Mononuclear cell (primary cell): Measurements from ENCODE around the gene SORCS2. TPM values are rescaled to one million over a fixed set of nuclear protein-coding genes. Genes with fewer than 3 reads are reported as not detected.
"Not testable (repeated sequence)": the region's sequence is repeated elsewhere in the genome, so short reads cannot be mapped to it uniquely, and the experiment has no call there.

Source experiments
- H3K27me3 ChIP-seq: 2 replicates; pipeline ENCODE4 v1.6.0; 2011; ENCODE audit warnings: low read length, control low read depth; ENCODE audit not compliant: insufficient read depth
- H3K4me1 ChIP-seq: 2 replicates; pipeline ENCODE4 v1.5.1; 2011; ENCODE audit warnings: mild to moderate bottlenecking, low read length, control low read depth; ENCODE audit not compliant: insufficient read depth
- H3K4me3 ChIP-seq: 2 replicates; pipeline ENCODE4 v1.5.1; 2011; ENCODE audit warnings: mild to moderate bottlenecking, low read length, moderate library complexity
- H3K9me3 ChIP-seq: 2 replicates; pipeline ENCODE4 v1.5.1; 2011; ENCODE audit warnings: low read depth, mild to moderate bottlenecking, control low read depth, low read length
- total RNA-seq: library from RNA; depleted of rRNA; stranded (reverse); fragments of >200 nt; gene quantifications from one replicate; pipeline ENCODE4 v1.2.3, GENCODE V29; 2012

SORCS2 gene
- total RNA-seq, 1 donor = 0.10 TPM

DNA sequence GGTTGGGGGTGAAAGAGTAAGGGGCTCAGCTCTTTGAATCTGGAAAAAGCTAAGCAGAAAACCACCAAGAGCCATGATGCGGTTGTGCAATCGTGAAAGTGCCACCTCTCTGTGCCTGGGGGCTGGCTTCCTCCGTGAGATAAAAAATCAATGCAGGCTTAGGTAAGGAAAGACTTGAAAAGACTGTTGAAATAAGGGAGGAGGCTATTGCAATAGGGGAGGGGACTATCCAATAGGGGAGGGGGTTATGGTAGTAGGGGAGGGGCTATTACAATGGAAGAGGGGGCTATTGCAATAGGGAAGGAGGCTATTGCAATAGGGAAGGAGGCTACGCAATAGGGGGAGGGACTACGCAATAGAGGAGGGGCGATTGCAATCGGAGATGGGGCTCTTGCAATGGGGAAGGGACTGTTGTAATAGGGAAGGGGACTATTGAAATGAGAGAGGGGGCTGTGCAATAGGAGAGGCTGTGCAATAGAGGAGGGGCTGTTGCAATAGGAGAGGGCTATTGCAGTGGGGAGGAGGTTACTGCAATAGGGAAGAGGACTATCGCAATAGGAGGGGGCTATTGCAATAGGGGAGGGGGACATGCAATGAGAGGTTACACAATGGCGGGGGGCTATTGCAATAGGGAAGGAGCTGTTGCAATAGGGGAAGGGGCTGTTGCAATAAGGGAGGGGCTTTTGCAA lies 404.7 kb downstream of the SORCS2 start:
- Histone ChIP-seq H3K27me3 (no peaks in the 10 kb centered on the region), H3K4me3 (no peak overlapping the region), H3K9me3 (no peaks in the 10 kb centered on the region)

GRCh38 chr4:7598939-7599790 lies 406.8 kb downstream of the SORCS2 start:
- peaks cover 7% of the 10 kb centered on the region for H3K4me1 ChIP-seq
- H3K4me3 ChIP-seq = no peak overlapping the region
- H3K27me3 ChIP-seq = no peaks in the 10 kb centered on the region
- H3K9me3 ChIP-seq = no peaks in the 10 kb centered on the region

More for the DNA sequence above, 404.7 kb downstream of the SORCS2 start:
- H3K4me1 ChIP-seq = peaks cover 7% of the 10 kb centered on the region

- H3K9me3 ChIP-seq = no peaks in the 10 kb centered on the region
- no peaks in the 10 kb centered on the region for H3K27me3 ChIP-seq
- H3K4me3 ChIP-seq = no peak overlapping the region
- peaks cover 7% of the 10 kb centered on the region for H3K4me1 ChIP-seq
Measured at GRCh38 chr4:7600247-7600646, 407.9 kb downstream of the SORCS2 start.

DNA sequence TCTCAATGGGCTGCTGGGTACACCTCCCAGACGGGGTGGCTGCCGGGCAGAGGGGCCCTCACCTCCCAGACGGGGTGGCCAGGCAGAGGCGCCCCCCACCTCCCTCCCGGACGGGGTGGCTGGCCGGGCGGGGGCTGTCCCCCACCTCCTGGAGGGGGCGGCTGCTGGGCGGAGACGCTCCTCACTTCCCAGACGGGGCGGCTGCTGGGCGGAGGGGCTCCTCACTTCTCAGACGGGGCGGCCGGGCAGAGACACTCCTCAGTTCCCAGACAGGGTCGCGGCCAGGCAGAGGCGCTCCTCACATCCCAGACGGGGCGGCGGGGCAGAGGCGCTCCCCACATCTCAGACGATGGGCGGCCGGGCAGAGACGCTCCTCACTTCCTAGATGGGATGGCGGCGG lies 409.8 kb downstream of the SORCS2 start:
- not testable (repeated sequence) for H3K4me3 ChIP-seq, H3K9me3 ChIP-seq, H3K4me1 ChIP-seq, H3K27me3 ChIP-seq

- no peaks in the 10 kb centered on the region for H3K4me1 ChIP-seq
- H3K27me3 ChIP-seq = no peaks in the 10 kb centered on the region
- H3K9me3 ChIP-seq = no peaks in the 10 kb centered on the region
- no peak overlapping the region for H3K4me3 ChIP-seq
Measured at GRCh38 chr4:7607156-7607910, 415.0 kb downstream of the SORCS2 start.

DNA sequence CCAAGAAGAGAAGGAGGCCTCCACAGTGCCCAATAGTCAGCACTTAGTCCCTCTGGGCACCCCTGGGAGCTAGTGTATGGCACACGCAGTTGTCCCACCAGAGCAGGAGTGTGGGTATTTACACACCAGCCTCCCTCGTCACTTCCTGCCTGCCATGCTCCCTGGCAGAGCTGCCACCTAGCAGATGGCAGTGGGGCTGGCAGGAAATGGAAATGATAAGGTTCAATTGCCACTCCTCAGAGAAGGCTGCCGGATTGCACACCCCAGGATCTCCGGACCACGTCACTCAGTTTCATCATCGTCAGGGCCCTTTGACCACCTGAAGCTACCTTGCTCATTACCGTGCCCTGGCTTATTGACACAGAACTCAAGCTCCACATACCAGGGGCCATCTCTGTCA lies 415.7 kb downstream of the SORCS2 start:
- no peaks in the 10 kb centered on the region for H3K4me1 ChIP-seq
- no peak overlapping the region for H3K4me3 ChIP-seq
- H3K9me3 ChIP-seq = no peaks in the 10 kb centered on the region
- no peaks in the 10 kb centered on the region for H3K27me3 ChIP-seq

DNA sequence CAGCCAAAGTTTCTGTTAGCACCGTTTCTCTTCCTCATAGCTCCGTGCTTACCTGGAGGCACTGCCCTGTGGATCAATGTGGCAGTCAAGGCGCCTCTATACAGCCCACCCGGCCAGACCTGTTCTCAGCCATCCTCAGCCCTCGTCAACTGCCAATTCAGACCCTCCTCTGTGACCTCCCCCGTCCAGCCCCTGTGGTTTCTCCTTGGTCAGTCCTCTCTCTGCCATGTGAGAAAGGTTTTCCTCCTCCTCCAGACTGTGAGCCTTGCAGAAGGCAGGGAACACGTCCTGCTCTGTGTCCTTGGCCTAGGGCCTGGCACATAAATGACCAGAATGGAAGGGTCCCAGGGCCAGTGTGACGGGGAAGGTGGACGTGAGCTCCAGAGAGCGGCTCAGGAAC lies 417.0 kb downstream of the SORCS2 start:
- Histone ChIP-seq H3K4me1 (no peaks in the 10 kb centered on the region), H3K9me3 (no peaks in the 10 kb centered on the region), H3K27me3 (no peaks in the 10 kb centered on the region), H3K4me3 (no peak overlapping the region)

DNA sequence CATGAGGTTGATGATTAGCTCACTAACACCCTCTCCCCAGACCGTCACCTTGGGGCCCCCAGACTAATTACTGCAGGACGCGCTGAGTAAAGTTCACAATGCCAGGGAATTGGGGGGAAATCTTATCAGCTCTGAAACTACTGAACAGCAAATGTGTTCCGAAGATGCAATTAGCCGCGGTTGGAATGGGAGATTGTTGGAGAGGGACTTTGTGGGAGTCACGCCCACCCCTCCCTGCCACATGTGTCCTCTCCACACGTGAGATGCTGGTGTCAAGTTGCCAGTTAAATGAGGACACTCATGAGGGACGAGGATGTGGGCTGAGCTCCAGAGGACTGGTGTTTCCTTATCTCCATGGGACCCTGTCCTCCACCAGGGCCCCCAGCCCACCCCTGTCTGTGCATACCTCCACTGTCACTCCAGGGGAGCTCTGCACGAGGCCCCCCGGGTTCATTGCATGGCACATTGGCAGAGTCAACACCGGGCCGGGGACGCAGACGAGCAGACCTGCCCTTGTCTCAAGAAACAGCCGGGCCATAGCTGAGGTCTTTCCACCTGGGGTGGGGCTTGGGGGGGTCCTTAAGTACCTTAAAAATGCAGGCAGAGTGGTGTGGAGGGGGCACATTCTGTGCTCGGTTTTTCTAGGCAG lies 417.8 kb downstream of the SORCS2 start:
- Histone ChIP-seq H3K9me3 (no peaks in the 10 kb centered on the region), H3K4me3 (no peak overlapping the region), H3K4me1 (no peaks in the 10 kb centered on the region), H3K27me3 (no peaks in the 10 kb centered on the region)

DNA sequence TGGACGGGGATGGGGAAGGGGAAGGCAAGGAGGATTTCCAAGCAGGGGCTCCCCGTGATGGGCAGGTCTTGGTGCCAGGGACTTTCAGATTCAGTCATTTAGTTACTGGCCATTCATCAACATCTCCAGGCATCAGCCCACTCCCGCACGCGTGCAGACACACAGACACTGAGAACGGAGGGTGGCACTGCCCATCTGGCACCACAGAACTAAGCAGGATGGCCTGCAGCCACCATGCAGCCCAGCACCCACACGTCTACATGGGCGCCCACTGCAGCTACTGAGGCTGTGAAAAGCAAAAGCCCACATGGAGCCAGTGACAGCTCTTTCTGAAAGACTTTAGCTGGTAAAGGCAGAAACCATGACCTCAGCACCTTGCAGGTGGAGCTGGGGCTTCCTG lies 418.5 kb downstream of the SORCS2 start:
- H3K27me3 ChIP-seq = no peaks in the 10 kb centered on the region
- H3K4me3 ChIP-seq = no peak overlapping the region
- H3K9me3 ChIP-seq = no peaks in the 10 kb centered on the region
- H3K4me1 ChIP-seq = no peaks in the 10 kb centered on the region

GRCh38 chr4:7612311-7612897 lies 420.1 kb downstream of the SORCS2 start:
- H3K4me3 ChIP-seq = no peak overlapping the region
- H3K27me3 ChIP-seq = no peaks in the 10 kb centered on the region
- no peaks in the 10 kb centered on the region for H3K9me3 ChIP-seq
- H3K4me1 ChIP-seq = no peaks in the 10 kb centered on the region

DNA sequence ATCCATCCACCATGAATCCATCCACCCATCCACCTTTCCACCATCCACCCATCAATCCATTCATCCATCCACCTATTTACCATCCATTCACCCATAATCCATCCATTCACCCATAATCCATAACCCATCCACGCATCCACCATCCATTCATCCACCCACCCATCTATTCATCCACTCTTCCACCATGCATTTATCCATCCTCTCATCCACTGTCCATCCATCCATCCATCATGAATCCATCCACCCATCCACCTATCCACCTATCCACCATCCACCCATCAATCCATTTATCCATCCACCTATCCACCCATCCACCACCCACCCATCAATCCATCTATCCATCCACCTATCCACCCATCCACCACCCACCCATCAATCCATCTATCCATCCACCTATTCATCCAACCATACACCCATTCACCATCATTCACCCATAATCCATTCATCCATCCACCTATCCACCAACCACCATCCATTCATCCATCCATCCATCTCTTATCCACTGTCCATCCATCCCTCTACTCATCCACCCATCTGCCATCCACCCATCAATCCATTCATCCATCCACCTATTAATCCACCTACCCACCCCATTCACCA lies 422.1 kb downstream of the SORCS2 start:
- Histone ChIP-seq H3K4me1 (no peaks in the 10 kb centered on the region), H3K4me3 (no peak overlapping the region), H3K9me3 (no peaks in the 10 kb centered on the region), H3K27me3 (no peaks in the 10 kb centered on the region)

DNA sequence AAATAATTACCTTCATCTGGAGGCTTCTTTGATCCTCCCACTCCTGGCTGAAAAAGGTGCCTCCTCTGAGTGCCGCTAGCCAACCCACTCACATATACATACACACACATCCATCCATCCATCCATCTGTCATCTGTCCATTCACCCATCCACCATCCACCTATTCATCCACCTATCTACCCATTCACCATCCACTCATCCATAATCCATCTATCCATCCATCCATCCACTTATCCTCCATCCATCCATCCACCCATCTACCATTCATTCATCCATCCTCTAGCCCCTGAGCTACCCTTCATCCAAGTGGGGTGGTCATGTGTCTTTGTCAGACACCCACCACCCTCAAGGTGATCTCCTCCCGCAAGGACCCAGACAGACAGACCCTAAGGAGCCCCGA lies 423.9 kb downstream of the SORCS2 start:
- Histone ChIP-seq H3K4me3 (no peak overlapping the region), H3K27me3 (no peaks in the 10 kb centered on the region), H3K4me1 (no peaks in the 10 kb centered on the region)

DNA sequence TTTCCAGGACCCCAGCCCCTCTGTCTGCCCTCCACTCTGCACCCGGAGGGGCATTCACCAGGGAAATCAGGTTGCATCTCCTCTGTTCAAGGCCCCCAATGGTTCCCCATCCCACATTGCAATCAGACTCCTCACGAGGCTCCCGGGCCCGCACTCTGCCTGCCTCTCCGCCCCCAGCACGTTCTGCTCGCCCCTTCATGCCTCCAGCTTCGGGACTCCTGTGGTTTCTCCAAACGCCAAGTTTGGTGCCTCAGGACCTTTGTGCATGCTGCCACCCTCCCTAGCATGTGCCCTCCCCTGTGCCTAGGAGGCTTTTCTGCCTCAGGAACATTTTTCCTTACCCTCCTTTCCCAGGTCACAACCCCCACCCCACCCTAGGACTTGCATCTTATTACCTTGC lies 426.0 kb downstream of the SORCS2 start:
- no peaks in the 10 kb centered on the region for H3K4me1 ChIP-seq
- no peak overlapping the region for H3K4me3 ChIP-seq
- no peaks in the 10 kb centered on the region for H3K9me3 ChIP-seq

More for the DNA sequence above, 423.9 kb downstream of the SORCS2 start:
- no peaks in the 10 kb centered on the region for H3K9me3 ChIP-seq

GRCh38 chr4:7620086-7620813 lies 427.9 kb downstream of the SORCS2 start:
- Histone ChIP-seq H3K4me3 (no peak overlapping the region), H3K27me3 (no peaks in the 10 kb centered on the region), H3K9me3 (no peaks in the 10 kb centered on the region), H3K4me1 (no peaks in the 10 kb centered on the region)

More for the DNA sequence above, 426.0 kb downstream of the SORCS2 start:
- H3K27me3 ChIP-seq = no peaks in the 10 kb centered on the region
